GM19438 (cell line): ENCODE results near the gene BICDL1.

Experiments
- ATAC-seq: cut with Tn5 transposase; IDR thresholded peaks from one replicate; pipeline ENCODE4 v1.9.1; 2021; ENCODE audit warnings: low read depth; ENCODE audit not compliant: unreplicated experiment

Gene BICDL1

DNA sequence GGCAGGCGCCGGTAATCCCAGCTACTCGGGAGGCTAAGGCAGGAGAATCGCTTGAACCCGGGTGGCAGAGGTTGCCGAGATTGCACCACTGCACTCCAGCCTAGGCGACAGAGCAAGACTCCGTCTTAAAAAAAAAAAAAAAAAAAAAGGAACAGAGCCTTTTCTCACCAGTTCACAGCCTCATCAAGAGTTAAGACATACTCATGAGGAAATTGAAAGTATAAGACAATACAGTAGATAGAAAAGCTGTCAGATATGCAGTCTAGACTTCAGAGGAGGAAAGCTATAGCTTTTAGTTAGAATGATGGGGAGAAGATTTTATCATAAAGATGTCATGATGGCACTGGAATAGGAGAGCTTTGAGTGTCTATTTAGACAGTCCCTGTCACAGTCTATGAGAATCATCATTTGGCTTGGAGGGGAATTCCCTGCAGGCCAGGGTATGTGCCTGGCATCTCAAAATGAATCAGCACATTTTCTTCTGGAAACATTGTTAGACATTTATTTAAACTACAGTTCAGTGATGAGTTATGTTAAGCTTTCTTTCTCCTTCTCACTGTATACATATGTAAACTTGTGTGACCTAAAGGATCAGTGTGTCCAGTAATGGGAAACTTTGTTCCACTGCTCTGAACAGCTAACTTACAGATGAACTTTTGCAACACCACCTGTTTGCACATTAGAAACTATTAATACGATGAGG lies 130.4 kb downstream of the BICDL1 start:
- ATAC-seq = no peak

DNA sequence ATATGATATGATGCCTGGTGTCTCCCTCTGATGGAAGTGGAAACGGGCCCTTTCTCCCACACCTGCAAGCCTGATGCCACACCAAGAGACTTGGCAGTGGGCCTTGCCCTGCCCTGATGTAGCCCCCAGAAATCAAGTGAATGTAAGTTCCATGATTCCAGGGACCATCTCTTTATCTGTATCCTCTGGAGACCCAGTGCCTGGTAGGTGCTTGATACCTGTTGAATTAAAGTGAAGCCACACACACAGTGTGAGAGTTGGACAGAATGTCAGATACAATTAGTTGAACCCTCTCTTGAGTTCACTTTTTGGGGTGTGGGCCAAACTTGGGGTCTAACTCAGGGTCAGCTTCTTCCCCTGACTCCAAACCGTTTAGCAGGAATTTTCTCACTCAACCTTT lies 132.3 kb downstream of the BICDL1 start:
- ATAC-seq = no peak

DNA sequence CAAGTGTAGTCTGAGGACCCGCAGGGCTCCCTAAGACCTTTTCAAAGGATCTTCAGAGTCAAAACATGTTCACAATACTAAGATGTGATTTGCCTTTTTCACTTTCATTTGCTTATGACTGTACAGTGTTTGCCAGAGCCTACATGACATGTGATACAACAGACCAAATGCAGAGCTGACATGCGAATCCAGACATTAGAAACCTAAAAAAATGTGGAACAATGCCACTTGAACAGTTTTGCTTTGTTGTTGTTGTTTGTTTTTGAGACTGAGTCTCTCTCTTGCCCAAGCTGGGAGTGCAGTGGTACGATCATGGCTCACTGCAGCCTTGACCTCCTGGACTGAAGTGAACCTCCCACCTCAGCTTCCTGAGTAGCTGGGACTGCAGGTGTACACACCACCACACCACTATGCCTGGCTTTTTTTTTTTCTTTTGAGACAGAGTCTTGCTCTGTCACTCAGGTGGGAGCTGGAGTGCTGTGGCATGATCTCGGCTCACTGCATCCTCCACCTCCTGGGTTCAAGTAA lies 132.8 kb downstream of the BICDL1 start:
- ATAC-seq = peak; percentile 37

DNA sequence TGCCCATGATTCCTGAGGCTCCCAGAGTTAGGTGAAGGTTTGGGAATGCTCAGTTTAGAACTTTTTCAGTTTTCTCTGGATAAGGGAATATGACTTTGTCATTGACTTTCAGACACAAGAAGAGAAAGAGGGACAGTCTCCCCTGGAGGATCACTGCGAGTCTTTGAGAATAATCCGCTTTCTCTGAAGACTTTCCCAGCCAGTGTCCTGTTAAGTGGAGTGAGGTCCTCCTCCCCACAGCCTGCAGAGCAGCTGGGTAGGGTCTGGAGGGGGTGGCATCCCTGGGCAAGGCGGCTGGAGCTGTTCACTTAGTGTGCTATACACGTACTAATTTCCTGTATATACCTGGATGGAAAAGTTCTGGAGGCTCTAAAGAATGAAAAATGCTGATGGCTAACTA lies 136.0 kb downstream of the BICDL1 start:
- no peak for ATAC-seq

DNA sequence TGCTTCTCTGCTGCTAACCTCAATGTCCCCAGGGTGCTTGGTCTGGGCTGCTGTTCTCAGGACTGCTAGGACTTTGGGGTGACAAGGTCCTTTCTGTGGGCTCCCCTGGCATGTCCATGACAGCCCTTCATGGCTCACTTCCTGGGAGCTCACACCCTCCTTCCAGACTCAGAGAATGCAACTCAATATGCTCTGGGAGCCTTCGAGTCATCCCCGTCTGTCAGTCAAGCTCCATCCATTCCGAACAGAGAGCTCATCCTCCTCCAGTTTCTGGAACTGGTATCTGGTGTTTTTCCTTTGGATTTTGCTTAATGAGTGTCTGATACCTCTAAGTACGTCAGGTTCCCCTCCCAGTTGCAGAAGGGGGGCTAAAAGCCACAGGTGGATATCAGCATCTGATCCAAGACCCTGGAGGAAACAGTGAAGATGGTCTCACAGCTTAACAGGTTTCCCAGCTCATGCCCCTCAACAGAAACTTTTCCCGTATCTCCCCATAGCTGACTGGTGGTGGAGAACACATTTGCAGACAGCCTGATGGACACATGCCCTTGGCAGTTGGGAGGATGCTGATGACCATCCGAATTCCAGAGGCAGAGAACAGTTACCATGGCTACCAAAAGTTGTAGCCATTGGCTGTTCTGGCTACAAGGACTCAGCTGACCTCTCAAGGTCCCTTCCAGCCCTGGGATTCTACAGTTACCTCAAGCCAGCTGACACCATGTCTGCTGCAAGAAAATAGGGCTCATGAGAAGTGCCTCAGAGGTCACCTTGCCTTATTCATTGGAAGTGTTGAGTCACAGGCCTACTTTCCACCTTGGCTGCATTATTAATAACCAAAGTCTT lies 137.0 kb downstream of the BICDL1 start:
- no peak for ATAC-seq

DNA sequence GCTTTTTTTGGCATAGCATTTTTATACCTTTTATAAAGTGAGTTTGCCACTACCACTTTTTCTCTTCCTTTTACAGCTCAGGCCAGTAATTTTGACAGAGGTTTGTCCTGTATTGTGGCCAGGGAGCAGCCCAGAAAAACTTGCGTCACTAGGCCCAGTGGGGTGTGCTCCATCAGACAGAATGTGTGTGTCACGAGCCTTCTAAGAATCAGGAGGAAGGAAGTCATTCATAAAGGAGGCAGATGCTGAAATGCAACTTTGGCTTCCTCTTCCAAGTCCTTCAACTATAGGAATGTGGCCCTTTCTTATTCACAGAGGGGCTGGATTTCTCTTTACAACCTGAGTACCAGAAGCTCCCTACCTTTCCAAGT lies 137.6 kb downstream of the BICDL1 start:
- ATAC-seq = no peak

DNA sequence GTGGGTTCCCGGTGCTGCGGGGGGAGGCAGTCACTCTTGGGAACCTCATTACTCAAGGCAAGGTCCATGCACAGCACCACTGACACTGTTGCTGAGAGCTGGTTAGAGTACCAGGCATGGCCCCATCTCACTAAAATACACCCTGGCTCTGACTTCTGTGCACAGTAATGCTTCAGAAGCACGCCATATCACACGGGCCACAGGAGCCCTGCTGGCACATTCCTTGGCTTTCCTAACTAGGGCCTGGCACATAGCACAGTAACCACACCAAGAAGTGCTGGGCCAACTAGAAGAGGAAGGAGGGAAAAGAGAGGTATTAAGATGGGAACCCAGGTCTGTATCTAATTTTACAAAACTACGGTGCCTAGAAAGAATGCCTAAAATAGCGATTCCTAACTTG lies 141.0 kb downstream of the BICDL1 start:
- no peak for ATAC-seq

DNA sequence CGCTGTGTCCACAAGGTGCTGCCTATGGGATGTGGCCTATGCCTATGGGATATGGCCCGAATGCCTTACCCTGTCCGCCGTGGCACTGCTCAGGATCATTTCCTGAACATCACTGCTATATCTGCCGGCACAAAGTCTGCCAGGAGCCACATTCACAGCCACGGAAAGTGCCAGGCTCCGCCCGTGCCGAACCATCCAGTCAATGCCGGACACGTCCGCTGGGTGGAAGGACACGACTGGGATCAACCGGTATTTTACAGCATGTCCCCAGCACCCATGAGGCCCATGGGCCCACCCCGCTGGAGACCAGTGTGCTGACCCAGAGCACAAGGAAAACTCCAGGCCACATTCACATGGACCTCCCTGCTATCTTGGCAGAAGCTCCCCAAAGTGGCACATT lies 142.1 kb downstream of the BICDL1 start:
- ATAC-seq = no peak

DNA sequence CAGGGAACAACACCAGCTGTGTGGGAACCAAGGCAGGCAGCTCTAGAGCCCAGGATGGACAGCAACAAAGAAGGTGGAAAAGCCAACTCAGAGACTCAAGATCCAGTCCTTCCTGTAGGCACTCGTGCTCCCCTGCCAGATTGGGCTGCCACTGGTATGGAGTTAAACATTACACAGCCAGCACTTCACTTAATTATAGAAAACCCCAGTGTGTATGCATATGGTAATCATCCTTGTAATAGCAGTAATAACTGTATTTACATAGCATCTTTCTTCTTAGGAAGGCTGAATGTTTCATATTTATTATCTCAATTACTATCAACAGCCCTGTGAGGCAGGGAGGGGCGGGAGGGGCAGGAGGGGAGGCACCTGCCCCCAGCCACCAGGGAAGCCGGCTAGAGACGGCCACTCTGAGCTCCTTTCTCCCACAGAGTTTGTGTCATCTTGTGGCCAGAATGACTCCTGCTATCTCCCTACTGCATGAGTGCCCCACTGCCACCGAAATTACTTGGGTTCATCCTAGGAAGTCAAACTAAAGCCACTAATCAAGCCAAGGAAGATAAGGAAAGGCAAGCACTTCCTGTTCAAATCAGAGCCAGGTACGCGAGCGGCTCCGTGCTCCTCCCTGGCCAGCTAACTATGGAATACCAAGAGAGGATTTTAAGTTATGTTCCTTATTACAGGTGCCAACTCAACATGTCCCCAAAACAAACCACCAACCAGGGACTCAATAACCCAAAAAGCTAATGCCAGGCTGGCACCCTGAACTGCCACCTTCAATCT lies 143.2 kb downstream of the BICDL1 start:
- ATAC-seq = peak; percentile 6

DNA sequence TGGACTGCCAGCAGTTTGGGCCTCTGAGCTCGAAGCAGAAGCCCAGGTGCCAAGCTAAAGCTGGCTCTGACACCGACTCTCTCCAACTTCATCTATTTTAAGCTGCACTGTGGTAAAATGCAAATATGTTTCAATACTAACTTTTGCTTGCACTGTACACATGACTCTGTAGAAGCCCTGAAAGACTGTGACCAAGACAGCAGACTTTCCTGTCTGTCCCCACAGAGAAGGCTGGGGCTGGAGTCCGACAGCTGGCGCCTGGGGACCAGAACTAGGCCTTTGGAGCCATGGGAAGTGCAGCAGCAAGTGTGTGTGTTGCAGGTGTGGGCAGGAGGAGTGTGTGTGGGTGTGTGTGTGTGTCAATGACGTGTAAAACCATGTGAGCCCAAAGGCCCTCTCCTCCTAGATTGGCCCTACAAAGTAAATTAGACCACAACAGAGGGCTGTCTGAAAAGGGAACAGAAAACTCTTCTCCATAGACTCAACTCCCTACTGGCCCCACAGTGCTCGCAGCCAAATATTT lies 143.9 kb downstream of the BICDL1 start:
- ATAC-seq = peak; percentile 80

DNA sequence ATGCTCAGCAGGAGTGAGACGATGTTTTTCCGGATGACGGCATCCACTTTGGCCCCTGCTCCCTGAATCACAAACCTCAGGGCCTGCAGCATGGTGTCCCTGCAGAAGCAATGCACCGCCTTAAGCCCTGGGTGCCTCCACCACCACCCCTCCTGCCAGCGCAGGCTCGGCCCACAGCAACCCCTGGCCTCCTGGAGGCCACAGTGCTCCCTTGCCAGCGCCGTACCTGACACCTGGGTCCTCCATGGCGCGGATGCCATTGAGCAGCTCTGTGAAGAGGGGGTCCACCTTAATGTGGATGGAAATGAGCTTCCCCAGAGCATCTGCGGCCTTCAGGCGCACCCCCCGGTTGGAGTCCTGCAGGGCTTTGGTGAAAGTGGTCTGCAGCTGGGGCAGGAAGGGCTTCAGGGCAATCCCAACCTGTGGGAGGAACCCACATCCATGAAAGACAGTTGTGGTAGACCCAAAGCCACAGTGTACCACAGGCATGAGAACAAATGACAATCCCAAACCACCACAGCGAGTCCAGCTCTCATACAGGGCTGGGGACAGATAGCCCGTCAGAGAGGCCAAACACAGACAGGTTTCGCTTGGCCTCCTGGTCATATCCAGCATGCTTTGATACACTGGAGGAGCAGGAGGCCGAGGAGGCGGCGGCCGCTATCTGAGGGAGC lies 145.4 kb downstream of the BICDL1 start:
- ATAC-seq = no peak

DNA sequence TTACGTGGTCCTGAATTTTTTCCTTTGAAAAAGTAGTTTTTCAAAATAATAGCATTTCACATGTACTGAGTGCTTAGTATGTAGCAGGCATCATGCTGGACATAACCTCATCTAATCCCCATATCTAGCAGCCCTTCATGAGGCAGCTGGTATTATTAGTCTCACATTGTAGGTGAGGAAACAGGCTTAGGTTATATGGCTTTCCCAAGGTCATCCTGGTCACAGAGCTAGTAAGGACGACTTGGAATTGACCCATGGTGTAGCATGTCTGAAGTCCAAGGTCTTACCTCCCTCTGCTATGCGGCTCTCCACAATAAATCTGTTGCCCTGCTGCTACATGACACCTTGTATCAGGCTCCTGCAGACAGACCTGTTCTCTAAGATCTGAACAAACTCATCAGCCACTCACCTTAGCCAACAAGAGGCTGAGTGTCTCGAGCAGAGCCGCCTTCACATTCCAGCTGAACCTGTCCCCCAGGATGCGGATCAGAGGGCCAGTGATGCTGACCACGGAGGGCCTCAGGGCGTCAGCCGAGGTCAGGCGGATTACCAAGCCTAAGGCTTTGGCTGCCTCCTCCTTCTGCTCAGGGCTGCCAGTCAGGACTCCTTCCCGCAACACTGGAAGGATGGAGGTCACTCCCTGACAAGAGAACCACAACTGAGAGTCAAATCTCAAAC lies 147.2 kb downstream of the BICDL1 start:
- ATAC-seq = no peak

DNA sequence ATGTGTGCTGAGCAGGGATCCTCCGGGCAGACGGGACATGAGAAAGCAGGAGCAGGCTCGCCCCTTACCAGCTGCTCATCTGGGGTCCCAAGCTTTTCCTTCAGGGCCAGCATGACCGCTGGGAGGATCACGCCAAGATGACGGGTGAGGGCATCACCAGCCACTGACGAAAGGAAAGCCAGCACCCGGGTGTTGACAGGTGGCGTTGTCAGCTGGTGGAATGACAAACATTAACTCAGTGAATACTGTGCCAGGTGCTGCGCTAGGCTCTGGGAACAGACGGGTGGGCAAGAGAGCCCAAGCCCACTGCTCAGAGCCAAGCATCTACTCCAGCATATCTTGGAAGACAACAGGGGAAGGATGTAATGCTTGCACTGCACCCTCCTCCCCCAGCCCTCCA lies 148.8 kb downstream of the BICDL1 start:
- no peak for ATAC-seq

DNA sequence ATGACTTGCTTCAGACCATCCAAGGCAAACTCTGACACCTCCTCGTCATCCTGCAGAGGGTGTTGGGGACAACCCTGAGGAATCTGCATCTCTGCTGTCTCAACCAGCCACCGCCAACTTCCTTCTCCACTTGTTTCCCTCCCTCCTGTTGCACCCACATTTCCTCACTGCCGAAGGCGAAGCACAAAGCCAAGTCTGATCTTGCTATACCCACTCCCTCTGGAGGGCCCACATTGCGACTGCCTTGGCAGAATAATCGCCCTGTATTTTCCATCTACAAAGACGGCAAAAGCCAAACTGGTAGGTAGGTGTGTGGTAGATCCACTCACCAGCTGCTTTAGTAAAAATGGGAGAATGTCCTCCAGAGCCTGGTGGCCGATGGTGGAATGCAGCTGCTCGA lies 149.3 kb downstream of the BICDL1 start:
- no peak for ATAC-seq

DNA sequence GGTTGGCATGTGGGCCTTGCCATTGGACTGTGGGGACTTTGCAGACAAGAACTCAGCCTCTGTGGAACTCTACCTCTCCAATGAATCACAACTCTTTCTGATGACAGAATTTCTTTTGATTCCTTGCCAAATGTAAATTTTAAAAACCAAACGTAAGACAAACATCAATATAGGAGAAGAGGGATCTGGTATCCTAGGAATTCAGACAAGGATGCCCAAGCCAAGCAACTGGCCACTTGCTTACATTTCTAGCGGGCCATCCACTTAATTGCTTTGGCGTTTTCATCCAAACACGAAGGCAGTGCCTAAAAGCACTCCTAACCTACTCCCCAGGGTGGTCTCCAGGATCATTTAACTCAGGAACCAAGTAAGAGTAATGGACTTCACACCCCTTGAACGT lies 150.9 kb downstream of the BICDL1 start:
- no peak for ATAC-seq

DNA sequence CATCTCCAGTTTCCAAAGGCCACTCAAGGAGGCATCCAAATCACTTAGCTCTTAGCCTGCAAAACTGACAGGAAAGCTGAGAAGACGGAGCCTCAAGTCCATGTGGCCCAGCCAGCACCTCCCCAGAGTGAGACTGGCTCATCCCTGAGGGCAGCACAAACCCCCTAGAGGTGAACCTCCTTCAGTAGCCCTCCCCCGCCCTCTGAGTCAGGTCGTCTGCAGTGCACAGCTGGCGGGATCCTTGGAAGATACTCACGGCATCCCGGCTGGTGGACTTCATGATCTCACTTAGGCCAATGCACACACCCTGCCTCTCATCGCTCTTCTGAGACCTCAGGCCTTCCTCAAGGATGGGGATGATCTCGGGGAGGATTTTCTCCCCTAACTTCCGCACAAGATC lies 151.6 kb downstream of the BICDL1 start:
- no peak for ATAC-seq

DNA sequence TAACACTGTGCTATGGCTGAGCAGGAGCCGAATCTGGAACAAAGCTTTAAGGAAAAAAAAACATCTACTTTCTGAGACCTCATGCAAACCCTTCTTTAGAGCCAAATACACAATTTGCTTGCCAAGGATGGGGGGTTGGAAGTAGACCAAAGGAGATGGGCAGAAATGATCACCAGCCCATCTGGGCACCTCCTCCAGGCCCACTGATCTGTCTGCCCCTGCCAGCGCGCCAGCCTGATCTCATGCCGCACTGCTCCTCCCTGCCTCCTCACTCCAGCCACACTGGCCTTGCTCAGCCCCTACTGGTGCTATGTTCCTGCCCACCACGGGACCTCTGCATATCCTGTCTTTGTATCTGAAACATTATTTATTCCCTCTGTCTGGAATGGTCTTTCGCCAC lies 152.3 kb downstream of the BICDL1 start:
- ATAC-seq = no peak

DNA sequence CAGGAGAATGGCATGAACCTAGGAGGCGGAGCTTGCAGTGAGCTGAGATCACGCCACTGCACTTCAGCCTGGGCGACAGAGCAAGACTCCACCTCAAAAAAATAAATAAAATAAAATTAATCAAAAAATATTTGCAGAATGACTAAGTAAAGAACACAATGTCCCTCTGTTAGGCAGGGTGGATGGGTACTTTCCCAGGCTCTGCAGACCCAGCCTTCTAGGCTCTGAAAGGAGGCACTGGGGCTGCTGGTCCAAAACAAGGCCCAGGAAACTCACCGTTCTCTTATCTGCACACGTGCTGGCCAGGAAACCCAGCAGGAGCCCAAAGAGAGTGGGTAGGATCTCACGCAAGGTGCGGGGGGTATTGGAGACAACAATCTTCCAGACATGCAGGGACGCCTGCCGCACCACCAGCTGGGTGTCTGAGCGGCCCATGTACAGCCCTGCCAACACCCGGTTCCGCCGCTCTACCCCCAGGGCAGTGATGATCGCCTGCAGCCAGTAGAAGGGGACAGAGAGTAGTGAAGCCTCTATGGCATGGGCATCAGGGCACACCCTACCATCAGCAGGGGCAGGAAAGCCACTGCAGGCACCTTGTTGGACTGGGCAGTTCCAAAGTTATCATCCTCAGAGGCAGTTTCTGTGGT lies 153.3 kb downstream of the BICDL1 start:
- ATAC-seq = no peak
